Measurements from ENCODE around the gene AK5. TPM values are rescaled to one million over a fixed set of nuclear protein-coding genes. Genes with fewer than 3 reads are reported as not detected.

Gene AK5
- total and polyA plus RNA-seq, 2 of the 13 experiments (the other 11 are each of a cell fraction or from before 2014, with no cell fraction given): not detected

DNA sequence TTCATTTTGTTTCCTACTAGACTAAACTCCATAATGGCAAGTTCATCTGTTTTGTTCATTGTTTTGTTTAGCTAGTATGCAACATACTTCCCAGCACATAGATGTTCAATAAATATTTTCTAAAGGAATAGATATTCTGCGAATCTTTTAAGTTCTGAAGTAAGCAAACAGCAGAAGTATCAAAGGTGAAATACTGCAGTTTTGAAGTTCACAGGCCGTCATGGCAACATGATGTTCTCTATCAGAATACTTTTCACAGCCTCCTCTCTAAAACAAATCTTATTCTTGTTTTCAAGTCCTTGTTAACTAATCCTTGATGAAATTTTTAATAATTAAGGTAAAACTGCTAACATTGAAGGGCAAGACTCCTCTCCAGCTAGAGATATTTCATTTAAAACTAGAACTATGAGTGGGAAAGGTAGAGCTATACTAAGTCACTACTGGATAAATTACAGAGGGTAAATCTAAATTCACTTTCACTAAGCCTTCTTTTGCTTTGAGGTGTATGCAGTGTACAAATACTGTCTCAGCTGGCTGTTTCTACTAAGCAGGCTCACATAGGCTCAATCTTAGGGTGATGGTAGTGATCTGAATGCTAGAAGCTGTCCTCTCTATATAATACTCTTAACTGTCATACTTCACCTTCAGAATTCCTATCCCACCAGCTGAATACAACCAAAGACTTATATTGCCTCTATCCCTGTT is 303.9 kb downstream of the AK5 start:
- ATAC-seq (peak; percentile 80), FAIRE-seq (no peak), DNase-seq (ENCODE audit: low spot score) (peak; percentile 7)
- Histone ChIP-seq H3K27me3 (ENCODE audit: control insufficient read depth in 1 of 2, insufficient read depth in 2 of 2, low read length in 2 of 2) (no peaks in the 10 kb centered on the region), H3K4me1 (ENCODE audit: insufficient read depth, low read length) (peaks cover 22% of the 10 kb centered on the region), H2AFZ (ENCODE audit: low read length) (no peak overlapping the region), H3K36me3 (replicated peaks in 1 of 2; ENCODE audit: control insufficient read depth in 1 of 2, insufficient read depth in 2 of 2, low read length in 2 of 2) (peaks cover 5 to 11% of the 10 kb centered on the region in 2 experiments; a peak in 4 of 5 replicates), H3K9ac (ENCODE audit: insufficient read depth, low read depth, low read length) (0 out of 2 replicates have a peak overlapping the region, but pooled peaks have one; percentile 2), H3K27ac (ENCODE audit: extremely low read length, insufficient read depth, low read length) (peak overlapping the region; percentile 59), H3K79me2 (ENCODE audit: insufficient read depth, low read length) (no peaks in the 10 kb centered on the region), H4K20me1 (ENCODE audit: insufficient read depth, low read length) (no peaks in the 10 kb centered on the region), H3K4me3 (replicated peaks in 1 of 3; ENCODE audit: insufficient read depth in 1 of 3, low read depth in 2 of 3, low read length in 3 of 3) (no peak overlapping the region), H3K9me3 (ENCODE audit: low read length) (no peaks in the 10 kb centered on the region), H3K4me2 (ENCODE audit: low read depth, low read length) (peak overlapping the region; percentile 37)
- POLR2A ChIA-PET: no interaction called here
- intact Hi-C loops (cut with micrococcal nuclease; ENCODE audit: unreplicated experiment) (loop anchor here (5.0 kb wide), 1 partner anchor 97 kb away; the partner anchor contains the start of gene ZZZ3), in situ Hi-C loops (cut with HindIII; ENCODE audit: extremely low pct_ligation_motif_present, low pct_unique_long_range_greater_than_20kb) (no loop called here)
- WGBS (ENCODE audit: low lambda C conversion rate): 32% methylated on average over 2 of the region's 2 CpGs
- TF ChIP-seq, protein P1, sequence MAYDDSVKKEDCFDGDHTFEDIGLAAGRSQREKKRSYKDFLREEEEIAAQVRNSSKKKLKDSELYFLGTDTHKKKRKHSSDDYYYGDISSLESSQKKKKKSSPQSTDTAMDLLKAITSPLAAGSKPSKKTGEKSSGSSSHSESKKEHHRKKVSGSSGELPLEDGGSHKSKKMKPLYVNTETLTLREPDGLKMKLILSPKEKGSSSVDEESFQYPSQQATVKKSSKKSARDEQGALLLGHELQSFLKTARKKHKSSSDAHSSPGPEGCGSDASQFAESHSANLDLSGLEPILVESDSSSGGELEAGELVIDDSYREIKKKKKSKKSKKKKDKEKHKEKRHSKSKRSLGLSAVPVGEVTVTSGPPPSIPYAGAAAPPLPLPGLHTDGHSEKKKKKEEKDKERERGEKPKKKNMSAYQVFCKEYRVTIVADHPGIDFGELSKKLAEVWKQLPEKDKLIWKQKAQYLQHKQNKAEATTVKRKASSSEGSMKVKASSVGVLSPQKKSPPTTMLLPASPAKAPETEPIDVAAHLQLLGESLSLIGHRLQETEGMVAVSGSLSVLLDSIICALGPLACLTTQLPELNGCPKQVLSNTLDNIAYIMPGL (CRISPR knock-in tag; IDR thresholded peaks at IDR 0.05; ENCODE audit: borderline replicate concordance in 1 of 2, low read depth in 1 of 2): no peak
- TF ChIP-seq ZNF432 (CRISPR knock-in tag; IDR thresholded peaks at IDR 0.05; ENCODE audit: borderline replicate concordance) (no peak), GATAD2A (CRISPR knock-in tag; IDR thresholded peaks at IDR 0.05) (0 out of 2 replicates have a peak, but pooled peaks have one; percentile 13), ZNF644 (CRISPR knock-in tag; IDR thresholded peaks at IDR 0.05; ENCODE audit: low read depth) (no peak)
- TF ChIP-seq, protein P2, sequence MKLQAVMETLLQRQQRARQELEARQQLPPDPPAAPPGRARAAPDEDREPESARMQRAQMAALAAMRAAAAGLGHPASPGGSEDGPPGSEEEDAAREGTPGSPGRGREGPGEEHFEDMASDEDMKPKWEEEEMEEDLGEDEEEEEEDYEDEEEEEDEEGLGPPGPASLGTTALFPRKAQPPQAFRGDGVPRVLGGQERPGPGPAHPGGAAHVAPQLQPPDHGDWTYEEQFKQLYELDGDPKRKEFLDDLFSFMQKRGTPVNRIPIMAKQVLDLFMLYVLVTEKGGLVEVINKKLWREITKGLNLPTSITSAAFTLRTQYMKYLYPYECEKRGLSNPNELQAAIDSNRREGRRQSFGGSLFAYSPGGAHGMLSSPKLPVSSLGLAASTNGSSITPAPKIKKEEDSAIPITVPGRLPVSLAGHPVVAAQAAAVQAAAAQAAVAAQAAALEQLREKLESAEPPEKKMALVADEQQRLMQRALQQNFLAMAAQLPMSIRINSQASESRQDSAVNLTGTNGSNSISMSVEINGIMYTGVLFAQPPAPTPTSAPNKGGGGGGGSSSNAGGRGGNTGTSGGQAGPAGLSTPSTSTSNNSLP (IDR thresholded peaks at IDR 0.05; ENCODE audit: low read depth, low read length): peak; percentile 15; the same call in 1 of the 2 replicates
- CTCF ChIA-PET (ENCODE audit: low intra/inter-chr PET ratio, low total read pairs): no interaction called here
- BruUV-seq (replicated peaks): no TSS peak
